Naive thymus-derived CD8-positive, alpha-beta T cell (primary cell): ENCODE measurements around the gene PPP1R12A. TPM values are rescaled to one million over a fixed set of nuclear protein-coding genes. Genes with fewer than 3 reads are reported as not detected.
"Not testable (repeated sequence)": the region's sequence is repeated elsewhere in the genome, so short reads cannot be mapped to it uniquely, and the experiment has no call there.

Experiments used
- ATAC-seq, 2 donors: fragments of 150-1000 bp; cut with Tn5 transposase in 1 of 2; sonication (Bioruptor Pico), chemical (Tn5 transposase) in 1 of 2; 1 replicate in 1 of 2; 2 replicates in 1 of 2; pipeline ENCODE4 v1.10.0; 2021; ENCODE audit warnings: mild to moderate bottlenecking in 2 of 2, moderate library complexity in 2 of 2
- POLR2A ChIA-PET: fragments of 350-600 bp; sonication (Branson Sonifier 250); formaldehyde crosslinking; loops from one replicate; lab custom pipeline; 2021; ENCODE audit warnings: antibody characterized with exemption; lab: Charles Lee
- DNase-seq, 10 donors: peaks; one replicate each; pipeline versions ENCODE4 v3.0.0 to v3.0.0-alpha.2; 2020 to 2022
- H3K27ac Mint-ChIP-seq, 10 donors: one replicate each; pipeline ENCODE4 v1.8.0; 2020 to 2022; ENCODE audit warnings: mild to moderate bottlenecking in 10 of 10, mixed read lengths in 10 of 10, moderate library complexity in 4 of 10, inconsistent platforms in 1 of 10
- H3K27me3 Mint-ChIP-seq, 5 donors: one replicate each; pipeline ENCODE4 v1.8.0; 2021 to 2022; ENCODE audit warnings: mixed read lengths in 5 of 5
- H3K36me3 Mint-ChIP-seq, 3 donors: one replicate each; pipeline ENCODE4 v1.8.0; 2020 to 2022; ENCODE audit warnings: mixed read lengths in 3 of 3, mild to moderate bottlenecking in 2 of 3, inconsistent platforms in 1 of 3
- H3K4me1 Mint-ChIP-seq, 4 donors: one replicate each; pipeline ENCODE4 v1.8.0; 2021 to 2022; ENCODE audit warnings: mixed read lengths in 4 of 4
- H3K4me3 Mint-ChIP-seq, 10 donors: one replicate each; pipeline ENCODE4 v1.8.0; 2020 to 2022; ENCODE audit warnings: mild to moderate bottlenecking in 10 of 10, mixed read lengths in 10 of 10, moderate library complexity in 6 of 10, inconsistent platforms in 1 of 10
- H3K9me3 Mint-ChIP-seq, 9 donors: one replicate each; pipeline ENCODE4 v1.8.0; 2020 to 2022; ENCODE audit warnings: mixed read lengths in 9 of 9, mild to moderate bottlenecking in 3 of 9, inconsistent platforms in 1 of 9, moderate library complexity in 1 of 9
- polyA plus RNA-seq, 3 donors: library from polyadenylated mRNA; unstranded; fragments of 300-500 nt; fragmentation: Illumina TruSeq; gene quantifications; one replicate each; pipeline ENCODE4 v1.2.3, GENCODE V29; 2021
- total RNA-seq, 8 experiments: library from RNA in 2 of 8; stranded (reverse) in 2 of 8; gene quantifications; one replicate each; pipeline ENCODE4 v1.2.3 and lab custom pipeline; 2021 to 2026

The PPP1R12A gene
- total RNA-seq (100 to 1,000 TPM; 123 to 133 TPM), polyA plus RNA-seq (10 to 100 TPM; 75.4 to 84.9 (median 77.2) TPM), total RNA-seq (lab: John Stamatoyannopoulos, UW) (144 to 222 (median 194) reads per million in 6 experiments)

DNA sequence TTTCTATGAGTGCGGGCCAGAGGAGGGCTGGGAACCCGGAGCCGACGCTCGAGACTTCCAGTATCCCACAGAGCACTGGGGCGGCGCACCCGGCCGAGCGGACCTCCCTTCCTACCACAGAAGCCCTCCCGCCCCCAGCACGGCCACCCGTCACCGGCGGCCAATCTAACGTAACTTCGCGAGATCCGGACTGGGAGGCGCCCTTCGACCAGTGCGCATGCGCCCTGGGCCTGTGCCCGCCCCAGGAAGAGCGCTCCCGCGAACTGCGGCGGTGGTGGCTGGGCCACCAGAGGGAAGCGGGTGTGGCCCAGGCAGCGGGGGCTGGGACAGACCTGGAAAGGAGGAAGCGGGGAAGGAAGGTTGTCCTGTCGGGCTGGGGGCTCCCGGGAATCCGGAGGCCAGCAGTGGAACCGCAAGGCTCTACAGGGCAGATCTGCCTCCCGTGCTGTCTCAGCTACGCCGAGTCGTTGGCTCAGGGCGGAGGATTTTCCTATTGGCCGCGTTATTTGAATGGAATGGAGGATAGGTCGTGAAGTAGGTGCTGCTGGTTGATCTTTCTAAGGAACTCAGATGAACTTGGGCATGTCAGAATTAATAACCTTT, at the start of gene PPP1R12A:
Gene PPP1R12A (minus strand): TSS at position 77 of the 603 bp plus-strand sequence. CDS start 166 bp downstream, outside the sequence.
- POLR2A ChIA-PET: interaction anchor here (1.2 to 1.3 kb wide), 2 partner anchors 10 to 149 kb away, joined by 5 read pairs; no protein-coding TSS in a partner anchor
- H3K27ac Mint-ChIP-seq: peak within 1 kb of the TSS; percentile 82 to 100 (median 98)
- DNase-seq: peak; percentile 88 to 96 (median 94)
- no peaks in the 10 kb centered on the region for H3K27me3 Mint-ChIP-seq
- peak; percentile 84 to 86 for ATAC-seq
- H3K4me3 Mint-ChIP-seq: peak within 1 kb of the TSS; percentile 82 to 100 (median 94)
- H3K4me1 Mint-ChIP-seq: peaks cover 26 to 61% (median 47%) of the 10 kb centered on the region in 4 donors
- H3K9me3 Mint-ChIP-seq: no peaks in the 10 kb centered on the region
- no peaks in the 10 kb centered on the region for H3K36me3 Mint-ChIP-seq

DNA sequence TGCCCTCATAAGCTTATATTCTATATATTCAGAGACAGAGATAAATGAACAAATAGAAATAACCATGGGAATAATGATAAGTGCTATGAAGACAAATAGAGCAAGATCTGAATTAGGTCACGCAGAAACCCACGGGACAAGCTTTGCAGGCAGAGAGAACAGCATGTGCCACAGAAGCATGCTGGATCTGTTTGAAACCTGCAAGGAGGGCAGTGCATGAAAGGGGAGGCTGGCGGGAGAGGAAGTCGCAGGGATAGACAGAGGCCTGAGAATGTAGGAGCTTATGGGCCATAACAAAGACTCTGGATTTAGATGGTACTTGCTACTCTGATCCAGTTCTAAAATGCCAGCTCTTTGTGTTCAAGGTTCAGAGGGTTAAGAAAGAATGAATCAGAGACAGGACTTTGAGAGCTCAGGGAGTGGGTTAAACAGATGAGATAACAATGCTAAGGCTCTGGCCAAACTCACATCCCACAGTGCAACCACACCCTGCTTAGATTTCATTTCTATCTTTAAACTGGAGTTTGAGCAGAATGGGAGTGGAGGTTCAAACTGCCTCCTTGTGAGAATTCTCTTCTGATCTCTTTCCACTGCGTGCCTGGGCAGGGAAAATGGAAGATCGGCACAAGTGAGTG, 49.2 kb upstream of the PPP1R12A start:
- Mint-ChIP-seq H3K27ac (peak overlapping the region in 2 of 10 donors; percentile 50 to 55), H3K27me3 (peaks cover 4 to 23% (median 9%) of the 10 kb centered on the region in 5 donors), H3K36me3 (peaks cover 0 to 1% (median 0%) of the 10 kb centered on the region in 3 donors), H3K4me3 (no peak overlapping the region), H3K4me1 (peaks cover 0 to 6% (median 4%) of the 10 kb centered on the region in 4 donors), H3K9me3 (no peaks in the 10 kb centered on the region)
- POLR2A ChIA-PET: no interaction called here
- ATAC-seq (no peak), DNase-seq (no peak)

DNA sequence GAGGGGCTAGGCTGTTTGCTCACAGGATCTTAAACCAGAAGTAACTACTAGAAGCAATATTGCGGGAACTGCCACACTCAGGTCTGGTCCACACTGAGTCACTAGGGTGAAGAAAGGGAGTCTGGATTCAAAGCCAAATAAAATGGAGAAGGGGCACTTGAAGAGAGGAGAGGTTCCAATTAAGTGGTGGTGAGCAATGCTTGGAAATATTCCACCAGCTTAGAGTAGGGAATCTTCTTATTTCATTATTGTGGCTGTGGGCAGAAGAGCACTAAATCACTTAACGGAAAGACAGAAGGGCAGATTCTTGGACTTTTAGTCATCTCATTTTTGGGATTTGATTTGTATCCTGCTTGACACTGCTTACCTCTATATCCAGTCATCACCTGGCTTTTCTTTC, 48.6 kb upstream of the PPP1R12A start:
- H3K4me1 Mint-ChIP-seq: peaks cover 0 to 2% (median under 1%) of the 10 kb centered on the region in 4 donors
- no peak for ATAC-seq
- peaks cover 4 to 23% (median 9%) of the 10 kb centered on the region in 5 donors for H3K27me3 Mint-ChIP-seq
- H3K9me3 Mint-ChIP-seq: no peaks in the 10 kb centered on the region
- no peak overlapping the region for H3K27ac Mint-ChIP-seq
- no peak for DNase-seq
- H3K36me3 Mint-ChIP-seq: peaks cover 0 to 1% (median 0%) of the 10 kb centered on the region in 3 donors
- no peak overlapping the region for H3K4me3 Mint-ChIP-seq
- POLR2A ChIA-PET: no interaction called here

DNA sequence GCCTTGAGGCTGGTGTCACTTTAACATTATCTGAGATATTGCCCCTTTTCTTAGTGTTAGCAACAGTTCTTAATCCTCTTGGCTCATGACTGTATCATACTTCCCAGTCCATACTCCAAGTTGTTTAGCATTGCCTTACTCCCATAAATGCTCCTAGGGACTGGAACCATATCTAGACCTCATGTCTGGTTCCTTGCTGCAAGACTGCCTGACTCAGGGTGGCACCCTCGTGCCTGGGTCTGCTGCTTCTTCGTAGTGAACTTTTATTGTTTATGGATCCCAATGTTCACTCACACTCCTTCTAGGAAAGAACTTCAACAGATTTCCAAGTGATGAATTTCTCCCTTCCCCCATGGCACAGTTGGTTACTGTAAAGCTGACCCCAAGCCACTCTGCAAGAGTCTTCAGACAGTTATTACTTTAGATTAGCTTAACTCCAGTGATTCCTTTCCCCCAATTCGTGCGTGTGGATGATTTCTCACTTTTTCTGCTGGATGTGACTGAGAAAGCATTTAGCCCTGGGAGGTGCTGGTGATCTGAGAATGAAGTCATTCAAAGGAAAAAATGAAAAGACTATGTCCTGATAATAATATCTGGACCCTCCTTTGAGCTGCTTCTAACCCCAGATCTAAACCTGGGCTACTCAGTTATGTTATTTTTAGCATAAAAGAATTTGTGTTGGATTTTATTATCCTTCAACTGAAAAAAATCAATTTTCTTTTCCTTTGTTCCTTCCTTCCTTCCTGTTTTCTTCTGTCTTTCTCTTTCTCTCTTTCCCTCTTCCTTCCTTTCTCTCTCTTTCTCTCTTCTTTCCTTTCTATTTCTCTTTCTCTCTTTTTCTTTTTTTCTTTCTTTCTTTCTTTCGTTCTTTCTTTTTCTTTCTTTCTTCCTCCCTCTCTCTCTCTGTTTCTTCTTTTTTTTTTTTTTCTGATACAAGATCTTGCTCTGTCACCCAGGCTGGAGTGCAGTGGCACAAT, 47.5 kb upstream of the PPP1R12A start:
- Mint-ChIP-seq H3K4me1 (peaks cover 0 to 2% (median 0%) of the 10 kb centered on the region in 4 donors), H3K9me3 (no peaks in the 10 kb centered on the region), H3K27me3 (peaks cover 4 to 22% (median 9%) of the 10 kb centered on the region in 5 donors), H3K27ac (no peak overlapping the region), H3K36me3 (peaks cover 0 to 1% (median 0%) of the 10 kb centered on the region in 3 donors), H3K4me3 (no peak overlapping the region)
- DNase-seq (no peak), ATAC-seq (no peak)
- POLR2A ChIA-PET: no interaction called here

DNA sequence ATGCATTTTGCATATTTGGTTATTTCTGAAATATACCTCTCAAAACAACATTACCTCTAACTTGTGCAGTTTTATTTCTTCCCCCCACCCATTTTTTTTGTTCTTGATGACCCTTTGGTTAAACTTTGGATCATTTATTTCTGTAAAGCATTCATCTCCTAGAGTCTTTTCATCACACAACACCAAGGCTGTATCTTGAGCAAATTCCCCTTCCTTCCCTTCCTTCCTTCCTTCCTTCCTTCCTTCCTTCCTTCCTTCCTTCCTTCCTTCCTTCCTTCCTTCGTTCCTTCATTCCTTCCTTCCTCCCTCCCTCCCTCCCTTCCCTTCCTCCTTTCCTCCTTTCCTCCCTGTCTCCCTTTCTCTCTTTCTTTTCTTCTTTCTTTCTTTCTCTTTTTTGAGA, 43.8 kb upstream of the PPP1R12A start:
- POLR2A ChIA-PET: no interaction called here
- Mint-ChIP-seq H3K36me3 (peaks cover 0 to 1% (median 0%) of the 10 kb centered on the region in 3 donors), H3K27ac (no peak overlapping the region), H3K4me1 (no peaks in the 10 kb centered on the region), H3K9me3 (no peaks in the 10 kb centered on the region), H3K4me3 (no peak overlapping the region), H3K27me3 (peaks cover 0 to 15% (median 6%) of the 10 kb centered on the region in 5 donors)
- ATAC-seq (no peak), DNase-seq (no peak)

DNA sequence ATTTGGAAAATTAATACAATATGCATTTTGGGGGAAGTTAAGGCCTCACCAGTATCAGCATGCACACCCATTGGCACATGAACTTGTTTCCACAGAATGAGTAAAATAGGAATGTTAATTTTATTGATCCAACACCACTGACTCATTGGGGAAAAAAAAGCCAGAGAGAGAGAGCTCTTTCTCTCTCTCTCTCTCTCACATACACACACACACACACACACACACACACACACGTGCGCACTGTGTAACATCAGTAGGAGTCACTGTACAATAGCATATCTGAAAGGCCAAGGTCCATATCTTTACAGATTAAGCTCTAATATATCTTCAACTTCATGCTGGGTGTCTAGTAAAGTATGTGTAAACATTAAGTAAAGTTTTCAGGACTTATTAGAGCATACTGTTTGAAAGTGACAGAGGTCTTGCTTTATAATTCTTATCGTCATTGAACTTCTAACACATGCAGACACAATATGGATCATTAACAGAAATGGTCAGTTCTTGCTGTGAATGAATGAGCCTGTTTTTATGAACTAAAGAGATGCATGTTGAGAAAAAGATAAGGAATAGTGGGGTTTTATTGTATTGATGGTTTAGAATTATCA, 43.1 kb upstream of the PPP1R12A start:
- H3K4me1 Mint-ChIP-seq, POLR2A ChIA-PET, H3K9me3 Mint-ChIP-seq, H3K4me3 Mint-ChIP-seq, DNase-seq, H3K27me3 Mint-ChIP-seq, ATAC-seq, H3K27ac Mint-ChIP-seq, H3K36me3 Mint-ChIP-seq: not testable (repeated sequence)

DNA sequence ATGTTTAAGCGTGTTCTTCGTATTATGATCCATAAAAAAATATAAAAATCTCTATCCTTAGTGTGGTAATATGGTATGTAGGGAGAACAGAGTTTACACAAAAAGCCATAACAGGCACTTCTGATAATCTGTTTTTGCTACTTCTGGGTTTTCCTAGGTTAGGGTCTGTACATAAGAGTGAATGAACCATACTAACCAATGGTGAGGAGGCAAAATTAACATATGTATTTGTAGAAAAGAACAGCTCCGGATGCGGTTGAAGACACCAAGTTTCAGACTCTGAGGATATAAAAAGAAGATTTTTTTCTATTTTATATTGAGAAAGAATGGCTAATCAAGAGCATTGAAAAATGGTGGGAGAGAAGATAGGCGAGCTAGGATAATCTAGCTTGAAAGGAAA, 40.2 kb upstream of the PPP1R12A start:
- Mint-ChIP-seq H3K27me3 (peaks cover 0 to 2% (median 0%) of the 10 kb centered on the region in 5 donors), H3K4me3 (no peak overlapping the region), H3K4me1 (no peaks in the 10 kb centered on the region), H3K9me3 (no peaks in the 10 kb centered on the region), H3K27ac (no peak overlapping the region), H3K36me3 (no peaks in the 10 kb centered on the region)
- ATAC-seq: no peak
- POLR2A ChIA-PET: no interaction called here
- DNase-seq: no peak

DNA sequence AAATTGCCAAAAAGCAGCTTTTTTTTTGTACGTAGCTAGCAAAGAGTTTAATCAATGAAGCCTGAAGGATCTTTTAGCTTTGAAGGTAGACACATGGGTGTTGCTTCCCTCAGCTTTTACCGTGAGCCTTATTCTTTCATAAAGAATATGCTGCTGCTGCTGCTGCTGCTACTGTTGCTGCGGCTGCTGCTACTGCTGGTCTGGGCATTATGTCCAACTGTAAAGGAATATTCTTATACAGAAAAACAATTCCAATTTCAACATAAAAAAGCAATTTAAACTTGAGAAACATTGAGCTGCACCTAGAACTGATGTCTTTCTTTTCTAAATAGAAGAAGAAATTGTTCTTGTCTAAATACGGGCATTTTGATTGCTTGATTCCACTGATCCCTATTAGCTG, 38.9 kb upstream of the PPP1R12A start:
- Mint-ChIP-seq H3K9me3 (peaks cover 0 to 3% (median 0%) of the 10 kb centered on the region in 9 donors), H3K36me3 (no peaks in the 10 kb centered on the region), H3K27ac (no peak overlapping the region), H3K4me1 (no peaks in the 10 kb centered on the region), H3K4me3 (no peak overlapping the region), H3K27me3 (peaks cover 0 to 3% (median 2%) of the 10 kb centered on the region in 5 donors)
- POLR2A ChIA-PET: no interaction called here
- no peak for DNase-seq
- ATAC-seq: no peak

DNA sequence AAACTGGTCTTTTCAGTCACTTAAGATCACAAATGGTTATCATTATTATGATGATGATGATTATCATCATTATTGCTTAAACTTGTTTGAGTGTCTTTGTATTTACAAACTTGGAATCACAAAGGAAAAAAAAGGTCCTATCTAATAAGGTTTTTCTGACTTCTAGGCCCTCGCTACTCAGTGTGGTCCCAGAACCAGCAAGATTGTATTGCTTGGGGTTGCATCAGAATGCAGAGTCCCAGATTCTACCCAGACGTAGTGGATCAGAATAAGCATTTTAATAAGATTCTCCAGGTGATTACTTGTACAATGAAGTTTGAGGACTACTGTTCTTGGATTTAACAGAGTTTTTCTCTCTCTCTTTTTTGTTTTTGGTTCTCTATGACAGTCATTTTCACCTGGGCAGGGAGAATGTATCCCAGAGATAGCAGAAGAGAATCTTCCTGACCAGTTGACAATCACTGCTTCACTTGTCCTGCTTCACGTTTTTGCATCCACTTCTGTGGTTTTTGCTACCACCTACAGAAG, 29.3 kb upstream of the PPP1R12A start:
- Mint-ChIP-seq H3K9me3 (peaks cover 0 to under 1% (median 0%) of the 10 kb centered on the region in 9 donors), H3K27ac (no peak overlapping the region), H3K4me3 (no peak overlapping the region), H3K36me3 (no peaks in the 10 kb centered on the region), H3K4me1 (no peaks in the 10 kb centered on the region), H3K27me3 (peaks cover 11 to 30% (median 13%) of the 10 kb centered on the region in 5 donors)
- DNase-seq (no peak), ATAC-seq (no peak)
- POLR2A ChIA-PET: no interaction called here

DNA sequence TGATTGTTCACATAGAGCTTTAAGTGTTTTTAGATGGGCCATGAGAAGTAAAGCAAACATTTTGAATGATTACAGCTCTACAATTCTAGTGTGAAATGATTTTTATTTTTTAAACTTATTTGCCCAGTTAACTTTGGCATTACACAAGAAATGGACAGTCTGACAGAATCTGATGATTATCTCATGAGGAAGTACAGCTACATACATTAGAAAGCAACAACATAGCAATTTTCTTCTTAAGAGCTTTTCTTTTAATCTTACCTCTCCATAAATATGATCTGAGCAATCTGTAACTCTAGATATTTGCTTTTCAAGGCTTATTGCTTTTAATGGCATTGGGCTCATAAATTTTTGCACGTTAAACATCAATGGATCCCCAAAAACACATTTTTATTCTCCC, 26.5 kb upstream of the PPP1R12A start:
- ATAC-seq: no peak
- no peak overlapping the region for H3K4me3 Mint-ChIP-seq
- peaks cover 7 to 23% (median 9%) of the 10 kb centered on the region in 5 donors for H3K27me3 Mint-ChIP-seq
- DNase-seq: no peak
- no peaks in the 10 kb centered on the region for H3K4me1 Mint-ChIP-seq
- H3K36me3 Mint-ChIP-seq: no peaks in the 10 kb centered on the region
- peaks cover 0 to under 1% (median 0%) of the 10 kb centered on the region in 9 donors for H3K9me3 Mint-ChIP-seq
- POLR2A ChIA-PET: no interaction called here
- H3K27ac Mint-ChIP-seq: no peak overlapping the region

DNA sequence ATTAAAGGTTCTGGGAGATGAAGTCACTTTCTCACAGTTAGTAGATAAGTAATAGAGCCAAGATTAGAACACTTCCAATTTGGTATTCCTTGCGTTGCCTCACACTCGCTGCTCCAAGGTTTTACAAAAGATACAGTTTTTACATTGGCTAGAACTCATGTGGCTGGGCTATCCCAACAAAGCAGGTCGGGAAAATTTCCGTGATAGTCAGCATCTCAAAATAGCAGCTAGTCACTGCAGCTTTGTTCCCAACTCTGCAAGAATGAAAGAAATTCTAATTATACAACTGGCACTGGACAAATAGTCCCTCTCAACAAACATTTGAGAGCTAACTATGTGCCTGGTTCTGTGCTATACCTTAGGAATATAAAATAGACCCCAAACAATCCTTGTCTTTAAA, 24.6 kb upstream of the PPP1R12A start:
- Mint-ChIP-seq H3K9me3 (peaks cover 7 to 16% (median 11%) of the 10 kb centered on the region in 9 donors), H3K4me3 (no peak overlapping the region), H3K27me3 (peaks cover 3 to 16% (median 9%) of the 10 kb centered on the region in 5 donors), H3K27ac (no peak overlapping the region), H3K36me3 (peaks cover 0 to 11% (median 10%) of the 10 kb centered on the region in 3 donors), H3K4me1 (peaks cover 0 to 2% (median 0%) of the 10 kb centered on the region in 4 donors)
- DNase-seq: no peak
- no peak for ATAC-seq
- POLR2A ChIA-PET: no interaction called here

DNA sequence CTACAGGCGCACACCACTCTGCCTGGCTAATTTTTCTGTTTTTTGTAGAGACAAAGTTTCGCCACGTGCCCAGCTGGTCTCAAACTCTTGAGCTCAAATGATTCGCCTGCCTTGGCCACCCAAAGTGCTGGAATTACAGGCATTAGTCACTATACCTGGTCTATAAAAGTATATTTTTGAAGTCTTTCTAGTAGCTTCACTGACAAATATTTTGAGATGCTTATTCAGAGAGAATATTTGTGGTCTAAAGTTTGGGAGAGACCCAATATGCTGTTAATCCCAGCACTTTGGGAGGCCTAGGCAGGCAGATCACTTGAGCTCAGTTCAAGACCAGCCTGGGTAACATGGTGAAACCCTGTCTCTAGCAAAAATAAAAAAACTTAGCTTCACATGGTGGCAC, 22.0 kb upstream of the PPP1R12A start:
- ATAC-seq (no peak), DNase-seq (no peak)
- Mint-ChIP-seq H3K36me3 (peaks cover 0 to 18% (median 11%) of the 10 kb centered on the region in 3 donors), H3K4me1 (peaks cover 2 to 6% (median 3%) of the 10 kb centered on the region in 4 donors), H3K27ac (no peak overlapping the region), H3K4me3 (no peak overlapping the region), H3K9me3 (peaks cover 9 to 23% (median 16%) of the 10 kb centered on the region in 9 donors), H3K27me3 (peaks cover 2 to 13% (median 11%) of the 10 kb centered on the region in 5 donors)
- POLR2A ChIA-PET: no interaction called here
